K562 (cell line): Measurements from ENCODE around the gene MYO1D. TPM values are rescaled to one million over a fixed set of nuclear protein-coding genes. Genes with fewer than 3 reads are reported as not detected.
"Not testable (repeated sequence)": the region's sequence is repeated elsewhere in the genome, so short reads cannot be mapped to it uniquely, and the experiment has no call there.

ENCODE experiments used
- ATAC-seq: fragments of 200-7000 bp; cut with Tn5 transposase; 3 replicates; pipeline ENCODE4 v1.9.1; 2020; ENCODE audit warnings: moderate library complexity
- BruUV-seq: library from RNA; stranded (reverse); fragments of 400-500 nt; replicated peaks from 2 replicates; lab custom pipeline; 2021; lab: Mats Ljungman, UMichigan
- CTCF ChIA-PET: fragments of 300-600 bp; formaldehyde crosslinking; extraction: SDS; loops from one replicate; lab custom pipeline; 2021; ENCODE audit warnings: low intra/inter-chr PET ratio; lab: Yijun Ruan, JAX
- POLR2A ChIA-PET: fragments of 300-600, 350-650 bp; sonication (Branson Sonifier 250); formaldehyde crosslinking; extraction: SDS; loops from one replicate; lab custom pipeline; 2021; ENCODE audit warnings: antibody characterized with exemption, inconsistent platforms; lab: Yijun Ruan, JAX
- DNase-seq, 4 experiments: peaks; one replicate each; pipeline versions ENCODE4 v3.0.0 to v3.0.0-alpha.2; 2011 to 2018; ENCODE audit warnings: low spot score in 3 of 4, mixed read lengths in 3 of 4; ENCODE audit errors: extremely low read depth in 1 of 4
- FAIRE-seq: peaks from 2 replicates; lab custom pipeline; 2011; peaks lifted over from hg19 to GRCh38; lab: Jason Lieb, UNC
- H2AFZ ChIP-seq: 2 replicates; pipeline ENCODE4 v1.6.0; 2011; ENCODE audit warnings: low read depth, low read length, control low read depth, inconsistent platforms
- H3K27ac ChIP-seq: fragments of 200-600 bp; 3 replicates; pipeline ENCODE4 v1.8.0; 2011; ENCODE audit warnings: low read depth, mild to moderate bottlenecking, control low read depth, inconsistent platforms, low read length, moderate library complexity, mixed read lengths; ENCODE audit errors: extremely low read depth
- H3K27me3 ChIP-seq, 2 experiments: fragments of 300-600 bp in 1 of 2; 2 replicates in 1 of 2; 3 replicates in 1 of 2; pipeline versions ENCODE4 v1.6.0 to v1.8.0; 2011; ENCODE audit warnings: inconsistent platforms in 2 of 2, low read length in 2 of 2, mild to moderate bottlenecking in 1 of 2, mixed read lengths in 1 of 2, moderate library complexity in 1 of 2; ENCODE audit not compliant: control insufficient read depth in 2 of 2, insufficient read depth in 2 of 2
- H3K36me3 ChIP-seq: fragments of 300-600 bp; 3 replicates; pipeline ENCODE4 v1.8.0; 2011; ENCODE audit warnings: mild to moderate bottlenecking, low read length, inconsistent platforms; ENCODE audit not compliant: control insufficient read depth, insufficient read depth
- H3K4me1 ChIP-seq, 2 experiments: fragments of 200-600 bp in 1 of 2; replicated peaks in 1 of 2; 2 replicates in 1 of 2; 3 replicates in 1 of 2; pipeline versions ENCODE4 v1.5.1 to v1.8.0; 2011; ENCODE audit warnings: inconsistent platforms in 2 of 2, low read length in 2 of 2, mild to moderate bottlenecking in 1 of 2, mixed read lengths in 1 of 2, moderate library complexity in 1 of 2; ENCODE audit not compliant: control insufficient read depth in 2 of 2, insufficient read depth in 2 of 2
- H3K4me2 ChIP-seq: 2 replicates; pipeline ENCODE4 v1.6.1; 2011; ENCODE audit warnings: low read length, control low read depth, inconsistent platforms, mixed read lengths; ENCODE audit not compliant: insufficient read depth
- H3K4me3 ChIP-seq: fragments of 200-600 bp; sonication (generic), shearing (Covaris generic); 2 replicates; pipeline ENCODE4 v1.5.1; 2016; ENCODE audit warnings: control low read depth, inconsistent platforms
- H3K79me2 ChIP-seq: fragments of 200-600 bp; 3 replicates; pipeline ENCODE4 v1.8.0; 2011; ENCODE audit warnings: low read length, inconsistent platforms; ENCODE audit not compliant: control insufficient read depth, insufficient read depth
- H3K9ac ChIP-seq, 2 experiments: 2 replicates each; pipeline versions ENCODE4 v1.6.0 to v1.6.1; 2011; ENCODE audit warnings: low read depth in 2 of 2, low read length in 2 of 2, control low read depth in 1 of 2, inconsistent platforms in 1 of 2, mild to moderate bottlenecking in 1 of 2, mixed read lengths in 1 of 2; ENCODE audit not compliant: insufficient read depth in 1 of 2
- H3K9me1 ChIP-seq: one replicate; pipeline ENCODE4 v1.6.0; 2011; ENCODE audit warnings: inconsistent platforms, mild to moderate bottlenecking, low read length, moderate library complexity; ENCODE audit not compliant: control insufficient read depth, insufficient read depth
- H3K9me3 ChIP-seq: replicated peaks from 2 replicates; pipeline ENCODE4 v1.5.1; 2011; ENCODE audit warnings: low read depth, low read length, inconsistent platforms; ENCODE audit not compliant: control insufficient read depth, insufficient read depth
- H4K20me1 ChIP-seq: replicated peaks from 2 replicates; pipeline ENCODE4 v1.6.1; 2011; ENCODE audit warnings: low read length, inconsistent platforms, mixed read lengths; ENCODE audit not compliant: control insufficient read depth, insufficient read depth
- UBTF ChIP-seq, 2 experiments: IDR thresholded peaks; 2 replicates each; pipeline ENCODE4 v1.6.1; 2012; ENCODE audit warnings: improper control_type of control experiment in 2 of 2, low read depth in 2 of 2, low read length in 2 of 2, borderline replicate concordance in 1 of 2
- WGBS: fragments of 100-300 bp; shearing (Covaris generic); methylation state at CpG from one replicate; pipeline ENCODE4 v1.1.6; 2016; ENCODE audit warnings: low coverage, mixed read lengths; ENCODE audit not compliant: insufficient coverage; ENCODE audit errors: missing lambda C conversion rate; 5-methylcytosine and 5-hydroxymethylcytosine counted together
- in situ Hi-C: fragments of 300-500 bp; cut with MboI; formaldehyde crosslinking; loops from 4 replicates; pipeline ENCODE4 v1.15.0; 2018; ENCODE audit warnings: inconsistent platforms, mixed read lengths
- intact Hi-C: fragments of 100-400 bp; cut with micrococcal nuclease; formaldehyde crosslinking; loops from 2 replicates; pipeline ENCODE4 v1.14.2; 2022
- polyA plus RNA-seq, 8 experiments: library from polyadenylated mRNA; depleted of rRNA in 4 of 8; stranded (reverse) in 5 of 8; unstranded in 3 of 8; fragments of >200 nt; fragmentation: Nextera tagmentation in 2 of 8; fragmentation: Illumina TruSeq in 1 of 8; extraction: Ambion mirVana in 2 of 8; extraction: Trizol in 1 of 8; gene quantifications; 2 replicates each; pipeline versions ENCODE4 v1.2.1 to v1.2.3, GENCODE V29; 2011 to 2014; ENCODE audit warnings: inconsistent platforms in 1 of 8, missing spikeins in 1 of 8
- total RNA-seq, 7 experiments: library from RNA; depleted of rRNA in 6 of 7; stranded (reverse); fragments of >200 nt in 6 of 7; fragmentation: Illumina TruSeq in 2 of 7; extraction: Trizol in 2 of 7; gene quantifications; 2 replicates each; pipeline versions ENCODE4 v1.2.1 to v1.2.3, GENCODE V29; 2011 to 2021; ENCODE audit warnings: low replicate concordance in 1 of 7

The MYO1D gene
- total and polyA plus RNA-seq, 9 of the 15 experiments (the other 6 are each of a cell fraction or from before 2014, with no cell fraction given) = 2.1 to 71.2 (median 45.4) TPM

GRCh38 chr17:32821987-32822934, 54.7 kb downstream of the MYO1D start:
- POLR2A ChIA-PET = interaction anchor here (0.5 kb wide), 1 partner anchor 15 kb away, joined by 3 read pairs; no protein-coding TSS in a partner anchor
- not testable (repeated sequence) for H3K4me2 ChIP-seq

More at GRCh38 chr17:32821987-32822934, 54.7 kb downstream of the MYO1D start:
- H3K27ac ChIP-seq, H3K9ac ChIP-seq, BruUV-seq, H3K4me3 ChIP-seq, CTCF ChIA-PET, H3K36me3 ChIP-seq, H3K27me3 ChIP-seq, DNase-seq, intact Hi-C loops, H2AFZ ChIP-seq, H3K9me3 ChIP-seq, H3K9me1 ChIP-seq, ATAC-seq, in situ Hi-C loops, H4K20me1 ChIP-seq: not testable (repeated sequence)
- FAIRE-seq = peak; percentile 100
- over 99% methylated on average over 16 of the region's 82 CpGs for WGBS
- Histone ChIP-seq H3K79me2 (peaks cover 44% of the 10 kb centered on the region), H3K4me1 (peaks cover 3 to 20% of the 10 kb centered on the region in 2 experiments)
- TF ChIP-seq UBTF (IDR thresholded peaks at IDR 0.05; ENCODE audit: borderline replicate concordance in 1 of 2, low read depth in 2 of 2, low read length in 2 of 2) = peak; percentile 62 to 63; a peak in 2 of 4 replicates
